Measurements from ENCODE around the gene GPR15LG.
"Not testable (repeated sequence)": the region's sequence is repeated elsewhere in the genome, so short reads cannot be mapped to it uniquely, and the experiment has no call there.

GPR15LG gene

DNA sequence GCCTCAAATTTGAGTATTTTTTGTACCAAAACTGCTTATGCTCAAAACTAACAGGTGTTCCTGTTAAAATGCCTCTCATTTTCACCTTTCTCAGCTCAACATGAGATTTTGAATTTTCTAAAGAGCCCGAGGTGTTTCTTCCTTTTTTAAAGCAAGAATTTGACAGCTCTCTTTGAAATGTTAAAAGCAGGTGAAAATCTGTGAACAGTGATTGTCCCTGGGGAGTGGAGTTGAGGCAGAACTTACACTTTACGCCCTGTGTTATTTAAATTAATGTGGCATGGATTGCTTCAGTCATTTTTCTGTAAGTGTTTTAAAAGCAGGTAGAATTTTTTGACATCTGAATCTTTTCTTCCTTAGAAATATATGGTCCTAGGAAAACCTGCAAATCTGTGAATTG is 9.2 kb upstream of the GPR15LG start:
- in situ Hi-C loops (cut with HindIII; ENCODE audit: low sequenced_read_pairs): no loop called here

GRCh38 chr10:84166620-84167288 is 6.8 kb upstream of the GPR15LG start:
- in situ Hi-C loops (cut with HindIII; ENCODE audit: low sequenced_read_pairs): no loop called here

DNA sequence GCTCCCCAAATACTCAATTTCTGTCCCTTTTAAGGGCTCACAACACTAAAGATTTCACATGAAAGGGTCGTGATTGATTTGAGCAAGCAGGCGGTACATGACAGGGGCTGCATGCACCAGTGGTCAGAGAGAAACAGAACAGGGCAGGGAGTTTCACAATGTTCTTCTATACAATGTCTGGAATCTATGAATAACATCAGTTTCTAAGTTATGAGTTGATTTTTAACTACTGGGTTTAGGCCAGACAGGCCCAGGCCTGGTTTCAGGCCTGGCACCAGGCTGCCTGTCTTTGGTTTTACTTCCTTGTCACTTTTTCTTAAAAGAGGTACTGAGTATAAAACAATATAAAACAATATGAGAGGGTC is 6.3 kb upstream of the GPR15LG start:
- in situ Hi-C loops (cut with HindIII; ENCODE audit: low sequenced_read_pairs): not testable (repeated sequence)

GRCh38 chr10:84168382-84168781 is 5.2 kb upstream of the GPR15LG start:
- in situ Hi-C loops (cut with HindIII; ENCODE audit: low sequenced_read_pairs): not testable (repeated sequence)

- in situ Hi-C loops (cut with HindIII; ENCODE audit: low sequenced_read_pairs): not testable (repeated sequence)
Observed at GRCh38 chr10:84171237-84171636, 2.4 kb upstream of the GPR15LG start.

GRCh38 chr10:84171700-84172466 is 1.7 kb upstream of the GPR15LG start:
- in situ Hi-C loops (cut with HindIII; ENCODE audit: low sequenced_read_pairs): not testable (repeated sequence)

DNA sequence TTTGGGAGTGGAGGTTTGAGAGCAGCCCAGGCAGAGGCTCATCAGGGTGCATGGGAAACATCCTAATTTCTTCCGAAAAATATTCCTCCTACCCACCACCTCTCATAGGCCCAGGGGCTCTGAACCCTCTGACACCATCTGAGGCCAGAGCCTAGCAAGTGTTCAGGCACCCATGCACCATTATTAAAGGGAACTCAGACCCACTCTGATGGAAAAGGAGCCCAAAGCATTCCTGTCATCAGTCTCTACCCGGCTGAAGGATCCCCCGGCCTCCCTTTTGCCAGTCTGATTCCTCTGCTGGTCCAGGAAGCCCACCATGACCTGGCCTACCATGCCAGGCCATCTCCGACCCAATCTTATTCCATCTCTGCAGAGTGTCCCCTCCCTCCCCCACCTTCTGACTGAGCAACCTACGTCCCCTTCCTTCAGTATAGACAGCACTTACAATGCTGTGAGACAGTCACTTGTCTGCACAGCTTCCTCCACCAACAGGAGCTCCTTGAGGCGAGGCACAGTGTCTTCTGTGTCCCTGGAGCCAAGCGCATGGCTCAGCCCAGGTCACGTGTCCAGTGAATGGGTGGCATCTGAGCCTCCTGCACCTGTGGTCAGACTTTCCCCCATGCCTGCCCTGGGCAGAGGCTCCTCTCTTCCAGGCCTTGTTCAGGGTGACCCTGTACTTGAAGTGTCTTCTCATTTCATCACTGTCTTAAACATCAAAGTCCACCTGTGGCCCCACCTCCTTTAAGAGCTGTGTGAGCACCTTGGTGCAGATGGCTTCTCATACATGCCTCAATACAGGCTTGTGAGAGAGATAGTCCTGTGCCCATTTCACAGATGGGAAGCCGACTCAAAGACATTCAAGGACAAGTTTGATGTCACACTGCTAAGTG is 889 bp upstream of the GPR15LG start:
- in situ Hi-C loops (cut with HindIII; ENCODE audit: low sequenced_read_pairs): no loop called here

DNA sequence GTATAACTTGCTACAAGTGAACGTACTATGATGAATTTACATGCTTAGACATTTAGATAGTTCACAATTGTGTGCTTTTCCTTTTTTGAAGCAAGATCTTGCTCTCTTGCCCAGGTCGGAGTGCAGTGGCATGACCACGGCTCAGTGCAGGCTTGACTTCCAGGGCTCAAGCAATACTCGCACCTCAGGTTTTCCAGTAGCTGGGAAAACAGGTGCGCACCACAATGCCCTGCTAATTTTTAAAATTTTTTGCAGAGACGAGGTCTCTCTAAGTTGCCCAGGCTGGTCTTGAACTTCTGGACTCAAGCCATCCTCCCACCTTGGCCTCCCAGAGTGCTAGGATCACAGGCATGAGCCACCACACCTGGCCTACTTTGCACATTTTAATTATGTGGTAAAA is 1.8 kb downstream of the GPR15LG start:
- in situ Hi-C loops (cut with HindIII; ENCODE audit: low sequenced_read_pairs): no loop called here

DNA sequence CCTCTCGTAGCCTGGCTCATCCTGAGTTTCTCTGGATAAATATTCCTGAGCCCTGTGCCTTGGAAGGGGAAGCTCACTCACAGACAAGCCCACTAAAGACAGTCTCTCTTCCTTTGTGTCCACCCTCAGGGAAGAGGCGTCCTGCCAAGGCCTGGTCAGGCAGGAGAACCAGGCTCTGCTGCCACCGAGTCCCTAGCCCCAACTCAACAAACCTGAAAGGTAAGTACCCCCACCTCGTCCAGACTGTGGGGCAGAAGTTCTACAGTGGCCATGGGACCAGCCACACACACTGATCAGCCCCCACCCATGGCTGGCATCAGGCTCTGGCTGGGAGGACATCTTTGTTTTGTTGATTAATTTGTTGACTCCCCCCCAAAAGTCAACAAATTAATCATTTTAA is 2.8 kb downstream of the GPR15LG start:
- in situ Hi-C loops (cut with HindIII; ENCODE audit: low sequenced_read_pairs): no loop called here

- in situ Hi-C loops (cut with HindIII; ENCODE audit: low sequenced_read_pairs): no loop called here
Observed at GRCh38 chr10:84176836-84177474, 3.4 kb downstream of the GPR15LG start.

GRCh38 chr10:84177541-84178141 is 4.0 kb downstream of the GPR15LG start:
- in situ Hi-C loops (cut with HindIII; ENCODE audit: low sequenced_read_pairs): no loop called here

DNA sequence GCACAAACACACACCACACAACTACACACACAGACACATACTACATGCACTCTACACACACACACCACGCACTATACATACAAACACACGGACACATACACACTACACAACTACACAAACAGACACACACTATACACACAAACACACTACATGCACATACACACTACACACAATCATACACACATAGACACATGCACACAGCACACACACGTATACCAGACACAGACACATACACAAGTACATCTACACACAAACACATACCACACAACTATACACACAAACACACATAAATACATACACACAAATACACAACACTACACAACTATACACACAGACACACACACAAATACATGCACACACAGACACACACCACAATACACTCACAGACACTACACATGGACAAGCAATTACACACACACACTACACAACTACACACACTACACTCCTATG is 4.6 kb downstream of the GPR15LG start:
- in situ Hi-C loops (cut with HindIII; ENCODE audit: low sequenced_read_pairs): no loop called here

DNA sequence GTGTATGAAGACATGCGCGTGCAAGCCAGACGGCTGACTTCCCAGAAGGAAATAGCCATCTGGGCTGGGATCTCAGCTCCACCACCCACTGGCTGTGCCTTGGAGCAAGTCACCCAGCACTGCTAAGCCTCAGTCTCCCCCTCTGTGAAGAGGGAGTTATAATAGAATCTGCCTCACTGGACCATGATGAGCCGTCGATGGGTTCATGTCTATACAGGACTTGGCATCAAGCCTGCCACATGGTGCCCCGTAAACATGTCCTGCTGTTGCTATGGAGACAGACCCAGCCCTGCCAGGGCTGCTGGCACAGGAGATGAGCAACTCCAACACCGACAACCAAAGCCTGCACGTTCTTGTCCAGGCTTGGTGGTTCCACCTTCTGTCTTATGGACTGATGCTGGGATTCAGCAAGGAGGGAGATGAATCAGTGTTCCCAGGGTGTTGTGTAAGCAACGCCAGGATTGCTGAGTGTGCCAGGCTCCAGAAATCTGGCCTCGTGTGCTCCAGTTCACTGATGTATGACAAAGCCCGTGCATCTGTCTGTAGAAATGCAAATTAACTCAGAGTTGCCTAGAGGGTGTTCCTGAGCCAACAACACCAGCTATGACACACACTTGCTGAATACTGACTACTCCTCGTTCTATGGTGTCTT is 5.6 kb downstream of the GPR15LG start:
- in situ Hi-C loops (cut with HindIII; ENCODE audit: low sequenced_read_pairs): no loop called here

DNA sequence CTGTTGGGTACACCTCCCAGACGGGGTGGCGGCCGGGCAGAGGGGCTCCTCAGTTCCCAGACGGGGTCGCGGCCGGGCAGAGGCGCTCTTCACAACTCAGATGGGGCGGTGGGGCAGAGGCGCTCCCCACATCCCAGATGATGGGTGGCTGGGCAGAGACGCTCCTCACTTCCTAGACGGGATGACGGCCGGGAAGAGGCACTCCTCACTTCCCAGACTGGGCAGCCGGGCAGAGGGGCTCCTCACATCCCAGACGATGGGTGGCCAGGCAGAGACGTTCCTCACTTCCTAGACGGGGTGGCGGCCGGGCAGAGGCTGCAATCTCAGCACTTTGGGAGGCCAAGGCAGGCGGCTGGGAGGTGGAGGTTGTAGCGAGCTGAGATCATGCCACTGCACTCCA is 6.8 kb downstream of the GPR15LG start:
- in situ Hi-C loops (cut with HindIII; ENCODE audit: low sequenced_read_pairs): not testable (repeated sequence)

- in situ Hi-C loops (cut with HindIII; ENCODE audit: low sequenced_read_pairs): no loop called here
Observed at GRCh38 chr10:84181631-84182030, 8.0 kb downstream of the GPR15LG start.

GRCh38 chr10:84184517-84184916 is 10.9 kb downstream of the GPR15LG start:
- in situ Hi-C loops (cut with HindIII; ENCODE audit: low sequenced_read_pairs): no loop called here

DNA sequence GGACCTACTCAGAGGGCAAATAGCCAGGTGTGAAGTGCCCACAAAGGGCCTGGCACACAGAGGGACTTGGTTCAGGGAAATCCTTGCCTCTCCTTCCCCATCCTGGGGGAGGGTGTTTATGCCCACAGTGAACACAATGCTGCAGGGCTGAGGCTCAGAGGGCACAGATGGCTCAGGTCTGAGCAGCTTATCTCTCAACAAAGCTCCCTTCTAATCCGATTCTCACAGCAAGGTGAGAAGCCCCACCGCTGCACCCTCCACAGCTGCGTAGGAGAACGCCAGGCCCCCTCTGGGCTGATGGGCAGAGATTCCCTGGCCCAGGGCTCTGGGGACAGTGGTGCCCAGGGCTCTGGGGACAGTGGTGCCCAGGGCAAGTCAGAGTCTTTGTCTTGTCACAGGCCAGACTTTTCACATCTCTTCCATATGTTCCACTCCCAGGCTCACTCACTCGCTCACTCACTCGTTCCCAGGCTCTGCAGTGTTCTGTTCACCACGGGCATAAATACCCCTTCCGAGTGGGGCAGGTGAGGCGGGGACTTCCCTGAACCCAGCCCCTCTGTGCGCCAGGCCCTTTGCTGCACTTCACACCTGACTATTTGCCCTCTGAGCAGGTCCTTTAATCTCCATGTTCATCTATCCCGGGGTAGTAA is 12.1 kb downstream of the GPR15LG start:
- in situ Hi-C loops (cut with HindIII; ENCODE audit: low sequenced_read_pairs): no loop called here

GRCh38 chr10:84188815-84189214 is 15.2 kb downstream of the GPR15LG start:
- in situ Hi-C loops (cut with HindIII; ENCODE audit: low sequenced_read_pairs): no loop called here

DNA sequence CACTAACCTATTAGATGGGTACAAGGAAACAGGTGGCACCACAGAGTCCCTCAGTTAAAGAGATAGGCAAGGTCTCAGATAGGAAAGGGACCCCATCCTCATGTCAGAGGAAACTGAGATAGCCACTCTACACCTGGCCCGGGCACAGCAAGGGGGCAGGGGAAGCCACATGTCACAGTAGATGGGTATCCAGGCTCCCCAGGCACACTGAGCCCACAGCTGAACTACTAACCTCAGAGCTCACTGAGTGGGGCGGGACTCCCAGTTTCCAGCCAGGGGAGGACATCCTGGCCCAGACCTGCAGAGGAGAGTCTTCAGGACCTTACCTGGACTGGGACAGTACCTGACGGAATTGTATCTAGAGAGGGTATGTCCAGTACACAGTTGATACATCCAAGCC is 17.0 kb downstream of the GPR15LG start:
- in situ Hi-C loops (cut with HindIII; ENCODE audit: low sequenced_read_pairs): no loop called here

GRCh38 chr10:84191106-84191505 is 17.5 kb downstream of the GPR15LG start:
- in situ Hi-C loops (cut with HindIII; ENCODE audit: low sequenced_read_pairs): no loop called here

Data from DLD1 (cell line).